ENCODE data around the gene KLK14. TPM values are rescaled to one million over a fixed set of nuclear protein-coding genes. Genes with fewer than 3 reads are reported as not detected.

Gene KLK14
- total and polyA plus RNA-seq, 10 of the 15 experiments (the other 5 are each of a cell fraction or from before 2014, with no cell fraction given) = not detected

GRCh38 chr19:51103926-51104341, 21.2 kb upstream of the KLK14 start:
- Histone ChIP-seq H3K4me1 (ENCODE audit: control insufficient read depth, insufficient read depth, low read length) (no peaks in the 10 kb centered on the region; the same call in 1 of the 2 replicates), H3K36me3 (ENCODE audit: control insufficient read depth in 2 of 2, insufficient read depth in 2 of 2, low read length in 1 of 2) (peaks cover 4 to 8% of the 10 kb centered on the region in 2 experiments; a peak in 3 of 4 replicates), H3K9ac (ENCODE audit: control insufficient read depth, insufficient read depth, low read length) (no peak overlapping the region), H3K79me2 (ENCODE audit: control insufficient read depth, insufficient read depth, low read length) (peaks cover 15% of the 10 kb centered on the region), H4K20me1 (ENCODE audit: control insufficient read depth, insufficient read depth) (no peaks in the 10 kb centered on the region), H3K27me3 (replicated peaks in 1 of 2; ENCODE audit: control insufficient read depth in 2 of 2, insufficient read depth in 2 of 2, low read length in 1 of 2) (no peaks in the 10 kb centered on the region), H3K4me3 (no peak overlapping the region), H2AFZ (ENCODE audit: control insufficient read depth, low read depth, low read length) (no peak overlapping the region), H3K9me3 (replicated peaks; ENCODE audit: control insufficient read depth, insufficient read depth, low read length) (no peaks in the 10 kb centered on the region), H3K27ac (ENCODE audit: control insufficient read depth, insufficient read depth) (no peak overlapping the region), H3K4me2 (ENCODE audit: control insufficient read depth, insufficient read depth) (no peak overlapping the region)
- SMC1A ChIA-PET (ENCODE audit: uncharacterized antibody, unreplicated experiment) = no interaction called here
- ATAC-seq (no peak), DNase-seq (ENCODE audit: low read depth, low spot score) (no peak), FAIRE-seq (no peak)
- BruUV-seq (replicated peaks) = no TSS peak
- RAD21 ChIA-PET (ENCODE audit: unreplicated experiment) = no interaction called here
- CTCF ChIA-PET = no interaction called here
- intact Hi-C loops (cut with micrococcal nuclease; ENCODE audit: unreplicated experiment) = no loop called here
- in situ Hi-C loops (cut with MboI) = loop anchor here (10.0 kb wide), 1 partner anchor 1079 kb away; the partner anchor contains the start of genes VRK3 and ZNF473
- WGBS (ENCODE audit: insufficient coverage, insufficient replicate concordance, low lambda C conversion rate, missing lambda C conversion rate) = 99% methylated on average over 44 of the region's 49 CpGs
- POLR2A ChIA-PET = no interaction called here
- TF ChIP-seq PAX5 (IDR thresholded peaks at IDR 0.05; ENCODE audit: borderline replicate concordance, low read depth, low read length) (no peak), KDM1A (IDR thresholded peaks at IDR 0.05; ENCODE audit: borderline replicate concordance) (no peak), CTCF (IDR thresholded peaks at IDR 0.05 in 2 of 3, conservative IDR thresholded peaks at IDR 0.05 in 1 of 3; ENCODE audit: control insufficient read depth in 2 of 3, extremely low read depth in 1 of 3, insufficient read depth in 1 of 3, low read depth in 3 of 3, low read length in 3 of 3) (no peak), TCF12 (IDR thresholded peaks at IDR 0.05; ENCODE audit: low read depth, low read length) (no peak)

DNA sequence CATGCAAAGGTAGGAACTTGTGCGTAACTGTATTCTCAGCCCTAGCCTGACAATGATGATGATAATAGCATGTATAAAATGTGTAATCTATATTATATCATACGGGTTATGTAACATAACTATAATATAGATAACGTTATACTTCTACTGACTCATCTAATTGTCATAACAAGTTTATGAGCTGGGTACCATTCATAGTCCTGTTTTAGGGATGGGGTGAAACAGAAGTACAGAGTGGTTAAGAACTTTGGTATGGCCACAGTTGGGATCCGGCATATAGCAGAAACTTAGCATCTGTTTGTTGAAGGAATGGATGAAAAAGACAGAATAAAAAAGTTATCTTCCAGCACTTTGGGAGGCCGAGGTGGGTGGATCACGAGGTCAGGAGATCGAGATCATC, 20.3 kb upstream of the KLK14 start:
- Histone ChIP-seq H3K4me1 (ENCODE audit: control insufficient read depth, insufficient read depth, low read length) (no peaks in the 10 kb centered on the region; the same call in 1 of the 2 replicates), H3K79me2 (ENCODE audit: control insufficient read depth, insufficient read depth, low read length) (peaks cover 13% of the 10 kb centered on the region), H2AFZ (ENCODE audit: control insufficient read depth, low read depth, low read length) (no peak overlapping the region), H3K9ac (ENCODE audit: control insufficient read depth, insufficient read depth, low read length) (no peak overlapping the region), H3K27ac (ENCODE audit: control insufficient read depth, insufficient read depth) (no peak overlapping the region), H3K9me3 (replicated peaks; ENCODE audit: control insufficient read depth, insufficient read depth, low read length) (no peaks in the 10 kb centered on the region), H4K20me1 (ENCODE audit: control insufficient read depth, insufficient read depth) (no peaks in the 10 kb centered on the region), H3K4me2 (ENCODE audit: control insufficient read depth, insufficient read depth) (no peak overlapping the region), H3K27me3 (replicated peaks in 1 of 2; ENCODE audit: control insufficient read depth in 2 of 2, insufficient read depth in 2 of 2, low read length in 1 of 2) (no peaks in the 10 kb centered on the region), H3K36me3 (ENCODE audit: control insufficient read depth in 2 of 2, insufficient read depth in 2 of 2, low read length in 1 of 2) (peaks cover 4 to 8% of the 10 kb centered on the region in 2 experiments; a peak in 3 of 4 replicates), H3K4me3 (no peak overlapping the region)
- intact Hi-C loops (cut with micrococcal nuclease; ENCODE audit: unreplicated experiment) = no loop called here
- WGBS (ENCODE audit: insufficient coverage, insufficient replicate concordance, low lambda C conversion rate, missing lambda C conversion rate) = 98% methylated on average over 7 of the region's 7 CpGs
- FAIRE-seq = no peak
- in situ Hi-C loops (cut with MboI) = loop anchor here (10.0 kb wide), 1 partner anchor 1078 kb away; the partner anchor contains the start of genes VRK3 and ZNF473
- ChIA-PET RAD21 (ENCODE audit: unreplicated experiment) (no interaction called here), CTCF (no interaction called here), SMC1A (ENCODE audit: uncharacterized antibody, unreplicated experiment) (no interaction called here), POLR2A (no interaction called here)
- ATAC-seq = no peak
- TF ChIP-seq ZNF24 (IDR thresholded peaks at IDR 0.05) = no peak
- no peak for TF ChIP-seq RFX5 (IDR thresholded peaks at IDR 0.05; ENCODE audit: low read depth, low read length)
- no peak for TF ChIP-seq RUNX3 (IDR thresholded peaks at IDR 0.05; ENCODE audit: low read length)
- TF ChIP-seq RCOR1 (conservative IDR thresholded peaks at IDR 0.05; ENCODE audit: low read depth, low read length) = no peak
- DNase-seq (ENCODE audit: low read depth, low spot score) = no peak
- BruUV-seq (replicated peaks) = no TSS peak
